HG03354 (cell line): ENCODE data around the gene BICRAL.
"Not testable (repeated sequence)": the region's sequence is repeated elsewhere in the genome, so short reads cannot be mapped to it uniquely, and the experiment has no call there.

Experiments used
- ATAC-seq: cut with Tn5 transposase; IDR thresholded peaks from one replicate; pipeline ENCODE4 v1.9.1; 2021; ENCODE audit warnings: mild to moderate bottlenecking; ENCODE audit not compliant: unreplicated experiment, poor library complexity, severe bottlenecking

BICRAL gene

DNA sequence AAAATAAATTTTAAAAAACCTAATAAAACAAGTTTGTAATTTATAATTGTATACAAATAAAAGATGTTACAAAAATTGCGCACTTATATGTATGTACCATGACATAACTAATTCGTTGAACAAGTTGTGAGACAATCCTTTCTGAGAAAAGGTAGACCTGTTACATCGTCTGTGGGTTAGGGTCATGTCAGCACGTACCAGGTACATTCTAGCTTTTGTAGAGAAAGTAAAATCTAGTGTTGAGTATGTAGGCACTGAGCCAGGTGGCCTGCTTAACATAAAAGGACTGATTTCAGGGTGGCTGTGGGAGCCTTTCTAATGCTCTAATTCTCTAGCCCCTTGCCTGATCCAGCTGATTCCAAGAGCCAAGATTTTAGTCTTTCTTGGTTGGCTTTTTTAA is 108.0 kb downstream of the BICRAL start:
- ATAC-seq: no peak

DNA sequence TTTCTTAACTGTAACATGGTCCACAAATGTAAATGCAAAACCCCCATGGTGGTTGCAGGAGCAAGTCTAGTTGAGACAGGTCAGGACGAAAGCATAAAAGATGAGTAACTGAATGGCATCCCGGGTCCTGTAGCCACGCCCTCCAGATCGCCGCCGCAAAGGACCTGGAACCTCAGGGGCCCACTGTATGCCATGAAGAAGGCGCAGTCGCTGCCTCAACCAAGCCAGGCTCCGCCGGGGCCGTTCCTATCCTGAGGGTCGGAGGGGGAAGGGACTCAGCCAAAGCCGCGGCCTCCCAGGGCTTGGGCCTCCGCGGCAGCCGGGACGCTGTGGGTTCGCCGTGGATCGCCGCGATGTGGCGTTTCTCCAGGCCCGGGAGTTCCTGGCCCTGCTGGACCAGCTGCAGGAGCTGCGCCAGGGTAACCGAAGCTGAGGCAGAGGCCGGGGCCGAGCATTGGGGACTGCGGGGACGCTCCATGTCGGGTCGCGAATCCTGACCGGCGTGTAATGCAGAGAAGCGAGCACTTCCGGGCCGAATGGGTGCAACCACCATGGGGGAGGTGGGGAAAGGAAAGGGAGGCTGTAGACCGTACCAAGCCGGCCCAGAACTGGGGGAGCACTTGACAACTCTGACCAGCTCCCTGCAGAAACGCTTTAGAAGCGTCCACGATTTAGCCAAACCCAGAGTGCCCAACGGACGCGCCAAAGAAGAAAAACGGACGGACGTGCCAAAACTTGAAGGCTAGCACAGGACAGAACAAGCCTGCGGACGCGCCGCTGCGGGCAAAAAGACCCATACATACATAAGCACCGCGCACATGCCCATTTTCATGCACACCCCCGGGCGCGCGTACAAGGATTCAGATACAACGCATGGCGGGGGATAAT is 108.7 kb downstream of the BICRAL start:
- ATAC-seq: peak; percentile 92

DNA sequence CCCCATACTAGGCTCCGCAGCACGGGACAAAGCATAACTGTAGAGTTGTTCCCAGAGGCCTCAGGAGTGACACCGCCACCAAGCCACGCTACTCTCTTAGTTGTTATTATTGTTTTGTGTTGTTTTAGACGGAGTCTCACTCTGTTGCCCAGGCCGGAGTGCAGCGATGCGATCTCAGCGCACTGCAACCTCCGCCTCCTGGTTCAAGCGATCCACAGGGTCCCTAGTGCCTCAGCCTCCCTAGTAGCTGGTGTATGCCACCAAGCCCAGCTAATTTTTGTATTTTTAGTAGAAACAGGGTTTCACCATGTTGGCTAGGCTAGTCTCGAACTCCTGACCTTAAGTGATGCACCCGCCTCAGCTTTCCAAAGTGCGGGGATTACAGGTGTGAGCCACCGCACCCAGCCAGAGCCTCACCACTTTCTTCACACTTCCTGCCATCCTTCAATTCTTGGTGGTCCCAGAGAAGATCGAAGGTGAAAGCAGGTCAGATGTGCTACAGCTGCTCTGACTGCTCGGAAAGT is 109.4 kb downstream of the BICRAL start:
- ATAC-seq: no peak

DNA sequence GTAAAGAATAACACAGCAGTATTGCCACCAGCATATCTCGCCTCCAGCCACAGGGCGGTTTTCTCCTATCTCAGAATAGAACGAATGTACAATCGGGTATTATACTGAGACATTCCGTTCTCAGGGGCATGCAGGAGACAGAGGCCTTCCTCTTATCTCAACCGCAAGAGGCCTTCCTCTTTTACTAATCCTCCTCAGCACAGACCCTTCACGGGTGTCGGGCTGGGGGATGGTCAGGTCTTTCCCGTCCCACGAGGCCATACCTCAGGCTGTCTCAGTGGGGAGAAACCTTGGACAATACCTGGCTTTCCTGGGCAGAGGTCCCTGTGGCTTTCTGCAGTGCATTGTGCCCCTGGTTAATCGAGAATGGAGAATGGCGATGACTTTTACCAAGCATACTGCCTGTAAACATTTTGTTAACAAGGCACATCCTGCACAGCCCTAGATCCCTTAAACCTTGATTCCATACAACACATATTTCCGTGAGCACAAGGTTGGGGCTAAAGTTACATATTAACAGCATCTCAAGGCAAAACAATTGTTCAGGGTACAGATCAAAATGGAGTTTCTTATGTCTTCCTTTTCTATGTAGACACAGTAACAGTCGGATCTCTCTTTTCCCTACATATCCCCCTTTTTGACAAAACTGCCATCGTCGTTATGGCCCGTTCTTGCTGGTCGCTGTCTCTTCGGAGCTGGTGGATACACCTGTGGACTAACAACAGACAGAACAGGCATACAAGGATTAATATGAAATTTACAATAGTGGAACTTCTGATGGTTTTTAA is 112.4 kb downstream of the BICRAL start:
- not testable (repeated sequence) for ATAC-seq

DNA sequence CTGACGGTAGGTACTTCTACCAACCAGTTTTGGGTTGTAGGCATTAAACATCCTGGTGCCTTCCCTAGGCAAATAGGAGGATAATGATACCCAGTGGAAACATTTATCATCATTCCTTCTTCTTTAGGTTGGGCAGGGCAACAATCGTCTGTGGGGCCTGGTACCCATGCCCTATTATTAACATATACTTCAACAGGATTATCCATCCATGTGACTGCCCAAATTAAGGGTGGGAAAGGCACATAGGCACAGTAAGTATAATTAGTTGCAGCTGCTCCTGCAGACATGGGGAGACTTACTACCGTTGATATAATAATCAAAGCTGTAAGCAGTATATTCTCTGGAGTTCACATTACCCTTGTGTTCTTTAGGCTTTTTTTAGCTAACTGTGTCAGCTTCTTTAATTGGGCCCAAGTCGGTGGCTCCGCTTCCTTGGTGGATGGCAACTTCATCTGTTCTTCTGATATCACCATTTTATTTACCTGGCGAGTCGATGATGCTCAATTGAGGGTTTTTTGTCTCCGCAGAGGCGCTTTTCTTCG is 114.4 kb downstream of the BICRAL start:
- no peak for ATAC-seq

DNA sequence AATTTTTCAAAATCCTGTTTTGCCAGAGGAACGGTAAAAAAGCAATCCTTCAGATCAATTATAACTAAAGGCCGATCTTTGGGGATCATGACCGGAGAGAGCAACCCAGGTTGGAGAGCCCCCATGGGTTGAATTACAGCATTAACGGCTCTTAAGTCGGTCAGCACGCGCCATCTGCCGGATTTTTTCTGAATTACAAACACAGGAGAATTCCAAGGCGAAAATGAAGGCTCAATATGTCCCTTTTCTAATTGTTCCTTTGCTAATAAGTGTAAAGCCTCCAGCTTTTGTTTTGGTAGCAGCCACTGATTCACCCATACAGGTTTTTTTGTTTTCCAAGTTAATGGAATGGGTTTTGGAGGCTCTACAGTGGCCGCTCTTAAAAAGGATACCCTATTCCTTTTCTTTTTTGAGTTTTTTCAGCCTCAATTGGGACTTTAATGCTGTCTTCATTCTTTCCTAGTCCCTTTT is 117.1 kb downstream of the BICRAL start:
- no peak for ATAC-seq

DNA sequence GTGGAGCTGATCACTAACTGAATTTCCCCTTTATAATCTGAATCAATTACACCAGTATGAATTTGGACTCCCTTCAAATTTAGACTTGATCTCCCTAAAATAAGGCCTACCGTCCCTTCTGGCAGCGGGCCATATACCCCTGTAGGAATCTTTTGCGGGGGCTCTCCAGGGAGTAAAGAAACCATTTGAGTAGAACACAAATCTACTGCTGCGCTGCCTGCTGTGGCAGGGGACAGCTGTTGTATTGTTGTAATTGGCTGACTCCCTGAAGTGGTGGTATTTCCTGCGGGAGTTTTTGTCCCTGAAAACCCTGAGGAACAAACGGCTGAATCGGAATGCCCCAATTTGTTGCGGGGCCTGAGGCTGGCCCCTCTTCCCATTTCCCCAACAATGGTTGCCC is 118.0 kb downstream of the BICRAL start:
- ATAC-seq: no peak

DNA sequence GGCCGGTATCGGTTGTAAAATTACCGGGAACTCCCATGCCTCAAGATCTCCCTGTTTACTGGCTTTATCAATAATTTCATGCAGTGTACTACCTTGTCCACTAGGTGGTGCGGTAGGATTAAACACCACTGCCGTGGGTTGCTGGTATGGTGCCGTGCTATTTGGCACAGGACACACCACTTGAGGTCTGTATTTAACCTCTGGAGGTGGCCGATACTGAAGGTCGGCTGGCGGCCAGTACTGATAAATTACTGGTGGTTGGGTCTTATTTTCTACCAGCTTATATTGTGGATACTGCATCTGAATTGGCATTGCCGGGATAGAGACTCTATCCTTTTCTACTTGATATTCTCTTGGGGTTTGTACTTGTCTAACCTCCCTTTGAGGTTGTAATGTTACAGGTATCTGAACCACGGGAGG is 119.7 kb downstream of the BICRAL start:
- peak; percentile 71 for ATAC-seq

DNA sequence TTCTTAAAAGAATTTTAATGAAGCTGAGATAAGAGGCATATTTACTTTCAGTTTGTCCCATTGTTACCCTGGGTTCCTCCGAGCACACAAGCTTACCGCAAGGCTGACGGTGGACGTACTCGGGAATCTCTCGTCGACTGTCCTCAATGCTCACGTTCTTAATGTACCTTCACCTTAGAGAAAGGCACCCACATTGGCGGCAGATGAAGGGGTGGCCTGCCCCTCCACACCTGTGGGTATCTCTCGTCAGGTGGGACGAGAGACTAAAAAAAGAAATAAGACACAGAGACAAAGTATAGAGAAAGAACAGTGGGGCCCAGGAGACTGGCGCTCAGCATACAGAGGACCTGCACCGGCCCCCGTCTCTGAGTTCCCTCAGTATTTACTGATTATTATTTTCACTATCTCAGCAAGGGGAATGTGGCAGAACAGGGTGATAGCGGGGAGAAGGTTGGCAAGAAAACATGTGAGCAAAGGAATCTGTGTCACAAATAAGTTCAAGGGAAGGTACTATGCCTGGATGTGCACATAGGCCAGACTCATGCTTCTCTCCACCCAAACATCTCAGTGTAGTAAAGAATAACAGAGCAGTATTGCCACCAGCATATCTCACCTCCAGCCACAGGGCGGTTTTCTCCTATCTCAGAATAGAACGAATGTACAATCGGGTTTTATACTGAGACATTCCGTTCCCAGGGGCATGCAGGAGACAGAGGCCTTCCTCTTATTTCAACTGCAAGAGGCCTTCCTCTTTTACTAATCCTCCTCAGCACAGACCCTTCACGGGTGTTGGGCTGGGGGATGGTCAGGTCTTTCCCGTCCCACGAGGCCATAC is 120.8 kb downstream of the BICRAL start:
- ATAC-seq: not testable (repeated sequence)

DNA sequence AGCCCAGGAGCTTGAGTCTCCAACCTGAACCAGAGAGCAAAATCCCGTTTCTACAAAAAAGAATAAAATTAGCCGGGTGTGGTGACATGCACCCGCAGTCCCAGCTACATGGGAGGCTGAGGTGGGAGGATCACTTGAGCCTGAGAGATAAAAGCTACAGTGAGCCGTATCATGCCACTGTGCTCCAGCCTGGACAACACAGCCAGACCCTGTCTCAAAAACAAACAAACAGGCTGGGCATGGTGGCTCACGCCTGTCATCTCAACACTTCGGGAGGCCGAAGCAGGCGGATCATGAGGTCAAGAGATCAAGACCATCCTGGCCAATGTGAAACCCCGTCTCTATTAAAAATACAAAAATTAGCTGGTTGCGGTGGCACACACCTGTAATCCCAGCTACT is 122.6 kb downstream of the BICRAL start:
- ATAC-seq: no peak

DNA sequence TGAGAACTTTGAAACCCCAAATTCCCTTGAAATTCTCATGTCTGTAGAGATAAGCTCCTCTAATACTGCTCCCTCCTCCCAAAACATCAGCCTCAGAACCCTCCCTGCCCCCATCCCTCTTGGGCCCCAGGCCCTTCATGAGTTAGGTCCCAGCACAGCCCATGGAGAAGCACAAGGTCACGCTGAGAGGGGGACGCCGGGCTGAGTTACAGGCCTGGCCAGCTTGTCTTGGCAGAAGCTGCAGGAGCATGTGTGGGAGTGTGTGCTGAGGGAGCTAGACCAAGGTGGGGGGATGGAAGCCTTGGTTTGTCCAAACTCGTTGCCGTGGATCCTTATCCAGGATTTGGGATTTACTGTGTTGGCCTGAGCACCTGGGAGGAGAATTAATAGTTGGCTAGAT is 125.5 kb downstream of the BICRAL start:
- ATAC-seq: no peak

DNA sequence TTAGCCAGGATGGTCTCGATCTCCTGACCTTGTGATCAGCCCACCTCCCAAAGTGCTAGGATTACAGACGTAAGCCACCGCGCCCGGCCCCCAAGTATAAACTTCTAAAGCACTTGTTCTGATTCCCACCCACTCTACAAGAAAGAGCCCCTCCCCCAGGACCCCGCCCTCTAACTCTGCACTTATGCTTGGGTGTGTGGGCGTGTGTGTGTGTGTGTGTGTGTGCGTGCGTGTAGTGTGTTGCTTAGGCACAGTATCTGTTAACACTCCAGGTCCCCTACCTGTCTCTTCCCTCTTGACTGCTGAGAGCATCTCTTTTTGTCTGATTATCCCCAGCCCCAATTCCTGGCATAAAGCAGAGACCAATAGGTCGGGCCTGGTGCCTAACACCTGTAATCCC is 128.0 kb downstream of the BICRAL start:
- no peak for ATAC-seq

DNA sequence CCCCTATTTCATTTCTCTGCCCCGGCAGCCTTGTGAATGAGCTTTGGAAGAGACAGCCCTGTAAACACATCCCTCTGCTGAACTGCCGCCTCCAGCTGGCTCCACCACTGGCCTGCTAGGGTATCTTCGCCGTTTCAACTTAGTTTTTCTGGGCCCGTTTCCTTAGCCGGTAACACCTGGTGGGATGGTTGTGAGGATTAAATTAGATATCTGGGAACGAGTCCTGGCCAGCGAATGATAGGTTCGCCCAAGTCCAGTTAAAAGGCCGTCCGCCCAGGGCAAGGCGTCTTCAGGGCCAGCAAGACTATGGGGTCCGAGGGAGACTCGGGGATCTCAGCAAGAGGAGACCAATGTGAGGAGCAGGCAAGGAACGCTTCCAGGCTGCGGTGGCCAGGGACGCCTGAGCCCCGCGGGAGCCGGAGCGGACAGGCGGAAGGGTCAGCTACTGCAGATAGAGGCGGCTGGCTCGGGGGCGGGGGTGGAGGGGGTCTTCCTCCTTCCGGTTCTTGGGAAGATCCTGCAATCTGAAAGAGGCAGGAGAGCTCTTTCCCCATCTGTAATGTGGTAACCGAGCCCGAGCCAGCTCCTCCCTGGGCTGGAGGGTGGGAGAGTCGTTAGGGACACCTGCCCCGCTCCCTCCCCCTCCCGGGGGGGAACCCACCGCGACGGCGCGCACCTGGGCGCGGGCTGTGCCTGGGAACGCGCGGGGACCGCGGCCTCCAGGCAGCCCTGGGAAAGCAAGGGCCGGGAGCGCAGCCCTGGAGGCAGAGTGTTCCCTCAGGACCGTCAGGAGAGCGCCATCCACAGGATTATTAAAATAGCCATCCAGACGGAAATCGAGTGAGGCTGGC is 129.5 kb downstream of the BICRAL start:
- no peak for ATAC-seq

DNA sequence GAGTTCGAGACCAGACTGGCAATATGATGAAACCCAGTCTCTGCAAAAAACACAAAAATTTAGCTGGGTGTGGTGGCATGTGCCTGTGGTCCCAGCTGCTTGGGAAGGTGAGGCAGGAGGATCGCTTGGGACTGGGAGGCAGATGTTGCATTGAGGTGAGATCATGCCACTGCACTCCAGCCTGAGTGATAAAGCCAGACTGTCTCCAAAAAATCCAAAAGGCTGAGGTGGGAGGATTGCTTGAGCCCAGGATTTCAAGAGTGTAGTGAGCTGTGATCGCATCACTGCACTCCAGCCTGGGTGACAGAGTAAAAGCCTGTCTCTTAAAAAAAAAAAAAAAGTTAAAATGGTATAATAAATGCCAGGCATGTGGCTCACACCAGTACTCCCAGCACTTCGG is 132.7 kb downstream of the BICRAL start:
- no peak for ATAC-seq

DNA sequence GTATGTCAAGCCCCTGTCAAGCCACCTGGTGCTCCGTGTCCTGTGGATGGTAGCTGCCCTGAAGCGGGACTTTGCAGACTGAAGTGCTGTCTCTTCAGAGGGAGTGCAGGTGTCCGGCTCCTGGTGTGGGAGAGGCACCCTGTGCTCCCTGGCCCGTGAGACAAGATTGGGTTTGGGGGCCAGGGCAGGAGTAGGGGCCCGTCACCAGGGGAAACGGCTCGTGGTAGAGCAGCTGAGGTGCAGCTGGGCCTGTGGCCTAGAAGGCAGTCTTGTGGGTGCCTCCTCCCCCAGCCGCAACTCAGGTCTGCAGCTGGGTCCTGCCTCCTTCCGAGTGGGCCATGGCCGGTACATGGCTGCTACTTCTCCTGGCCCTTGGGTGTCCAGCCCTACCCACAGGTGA is 133.9 kb downstream of the BICRAL start, which contains the start of gene PTCRA:
Gene PTCRA (plus strand): TSS at position 322 of the 400 bp plus-strand sequence. CDS start 17 bp downstream, at position 339.
- peak; percentile 74 for ATAC-seq

DNA sequence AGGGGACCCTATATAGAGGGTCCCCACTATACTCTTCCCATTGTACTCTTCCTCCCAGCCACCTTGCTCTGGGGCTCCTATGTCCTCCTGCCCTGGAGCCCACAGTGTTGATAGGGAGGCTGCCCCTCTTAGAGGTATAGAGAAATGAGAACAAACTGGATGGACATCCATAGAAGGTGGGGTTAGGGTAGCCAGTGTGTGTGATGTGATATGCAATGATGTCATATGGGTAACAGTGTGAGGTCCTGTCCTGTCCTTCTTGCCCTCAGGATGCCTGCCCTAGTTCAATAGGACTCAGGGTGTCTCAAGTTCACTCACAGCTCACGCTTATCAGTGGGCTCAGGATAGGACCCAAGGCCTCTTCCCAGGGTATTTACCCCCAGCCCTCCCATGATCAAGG is 134.4 kb downstream of the BICRAL start:
- no peak for ATAC-seq
